Measurements from ENCODE around the gene IMMP2L. TPM values are rescaled to one million over a fixed set of nuclear protein-coding genes. Genes with fewer than 3 reads are reported as not detected.
A peak's percentile ranks its signal among the peaks of the same experiment; 100 is the strongest.

Gene IMMP2L
- total RNA-seq, 1 donor from 2014 or later: 29.7 TPM

DNA sequence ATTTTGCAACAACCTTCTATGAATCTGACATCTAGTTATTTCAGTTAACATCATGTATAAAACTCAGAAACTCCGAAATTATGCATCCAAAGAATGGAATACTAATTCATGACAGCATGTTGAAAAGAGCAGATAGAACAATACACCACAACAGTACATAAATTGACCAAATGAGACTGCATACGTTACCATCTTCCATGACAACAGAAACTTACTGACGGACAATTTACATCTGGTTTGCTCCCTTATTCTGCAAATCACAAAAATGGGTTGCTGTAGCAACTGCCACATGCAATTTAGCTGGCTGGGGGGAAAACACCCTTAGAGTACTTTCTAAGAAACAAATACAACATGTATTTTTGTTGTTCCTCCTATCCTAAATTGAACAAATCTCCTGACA is 457.0 kb downstream of the IMMP2L start:
- TF ChIP-seq, protein P1, sequence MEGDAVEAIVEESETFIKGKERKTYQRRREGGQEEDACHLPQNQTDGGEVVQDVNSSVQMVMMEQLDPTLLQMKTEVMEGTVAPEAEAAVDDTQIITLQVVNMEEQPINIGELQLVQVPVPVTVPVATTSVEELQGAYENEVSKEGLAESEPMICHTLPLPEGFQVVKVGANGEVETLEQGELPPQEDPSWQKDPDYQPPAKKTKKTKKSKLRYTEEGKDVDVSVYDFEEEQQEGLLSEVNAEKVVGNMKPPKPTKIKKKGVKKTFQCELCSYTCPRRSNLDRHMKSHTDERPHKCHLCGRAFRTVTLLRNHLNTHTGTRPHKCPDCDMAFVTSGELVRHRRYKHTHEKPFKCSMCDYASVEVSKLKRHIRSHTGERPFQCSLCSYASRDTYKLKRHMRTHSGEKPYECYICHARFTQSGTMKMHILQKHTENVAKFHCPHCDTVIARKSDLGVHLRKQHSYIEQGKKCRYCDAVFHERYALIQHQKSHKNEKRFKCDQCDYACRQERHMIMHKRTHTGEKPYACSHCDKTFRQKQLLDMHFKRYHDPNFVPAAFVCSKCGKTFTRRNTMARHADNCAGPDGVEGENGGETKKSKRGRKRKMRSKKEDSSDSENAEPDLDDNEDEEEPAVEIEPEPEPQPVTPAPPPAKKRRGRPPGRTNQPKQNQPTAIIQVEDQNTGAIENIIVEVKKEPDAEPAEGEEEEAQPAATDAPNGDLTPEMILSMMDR (IDR thresholded peaks at IDR 0.05; ENCODE audit: unreplicated experiment): no peak
- Mint-ChIP-seq H3K4me1 (ENCODE audit: low read depth) (peaks cover 14% of the 10 kb centered on the region), H3K4me3 (ENCODE audit: low read depth) (no peak overlapping the region), H3K27me3 (no peaks in the 10 kb centered on the region), H3K9me3 (ENCODE audit: low read depth) (peaks cover 3% of the 10 kb centered on the region), H3K36me3 (ENCODE audit: insufficient read depth) (no peaks in the 10 kb centered on the region), H3K27ac (no peak overlapping the region)
- no peak for DNase-seq (ENCODE audit: low spot score, unreplicated experiment)

DNA sequence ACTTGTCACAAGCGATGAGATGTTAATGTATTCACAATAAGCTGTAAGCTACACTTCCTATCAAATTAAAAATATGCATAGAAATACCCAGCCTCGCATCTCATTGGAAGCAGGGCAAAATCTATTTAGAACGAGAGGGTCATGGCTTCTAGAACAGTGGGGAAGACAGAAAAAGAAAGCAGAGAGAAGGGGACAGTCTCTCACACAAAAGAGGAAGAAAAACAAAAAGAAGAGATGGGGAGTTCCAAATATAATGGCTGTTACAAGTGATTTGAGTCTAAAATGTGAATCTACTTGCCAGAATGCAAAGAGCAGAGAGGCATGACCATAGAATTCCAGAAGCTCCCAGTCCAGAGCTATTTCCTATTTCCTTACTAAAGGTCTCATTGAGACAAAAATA is 457.6 kb downstream of the IMMP2L start:
- Mint-ChIP-seq H3K4me3 (ENCODE audit: low read depth) (no peak overlapping the region), H3K9me3 (ENCODE audit: low read depth) (peaks cover 3% of the 10 kb centered on the region), H3K4me1 (ENCODE audit: low read depth) (peaks cover 14% of the 10 kb centered on the region), H3K27ac (no peak overlapping the region), H3K36me3 (ENCODE audit: insufficient read depth) (no peaks in the 10 kb centered on the region), H3K27me3 (no peaks in the 10 kb centered on the region)
- TF ChIP-seq, protein P1 (IDR thresholded peaks at IDR 0.05; ENCODE audit: unreplicated experiment): no peak
- no peak for DNase-seq (ENCODE audit: low spot score, unreplicated experiment)

DNA sequence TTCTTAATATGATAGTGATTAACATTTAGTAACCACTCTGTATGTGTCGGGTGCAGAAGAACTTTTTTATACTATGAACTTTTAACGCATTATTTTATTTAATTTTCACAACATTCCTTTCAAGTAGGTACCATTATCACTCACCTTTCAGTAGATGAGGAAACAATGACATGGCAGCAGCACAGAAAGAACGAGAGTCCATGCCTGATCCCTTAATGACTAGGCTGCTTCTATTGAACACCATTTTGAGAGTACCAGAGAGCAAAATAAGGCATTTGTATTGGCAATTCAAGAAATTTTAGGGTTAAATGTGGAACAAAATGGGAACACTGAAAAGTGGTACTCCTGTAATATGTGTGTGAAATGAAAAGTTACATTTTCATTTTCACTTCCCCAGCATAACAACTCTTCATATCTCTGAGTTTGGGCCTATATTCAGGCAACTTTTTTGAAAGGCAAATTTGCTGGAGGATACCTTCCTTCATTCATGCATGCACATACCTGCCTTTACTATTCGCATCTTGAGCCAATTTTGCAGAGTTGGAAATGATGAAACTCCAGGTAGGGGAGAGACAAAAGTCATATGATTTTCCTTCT is 458.5 kb downstream of the IMMP2L start:
- peaks cover 14% of the 10 kb centered on the region for H3K4me1 Mint-ChIP-seq (ENCODE audit: low read depth)
- no peak overlapping the region for H3K27ac Mint-ChIP-seq
- TF ChIP-seq, protein P1 (IDR thresholded peaks at IDR 0.05; ENCODE audit: unreplicated experiment): no peak
- peaks cover 3% of the 10 kb centered on the region for H3K9me3 Mint-ChIP-seq (ENCODE audit: low read depth)
- H3K27me3 Mint-ChIP-seq: no peaks in the 10 kb centered on the region
- H3K4me3 Mint-ChIP-seq (ENCODE audit: low read depth): no peak overlapping the region
- H3K36me3 Mint-ChIP-seq (ENCODE audit: insufficient read depth): no peaks in the 10 kb centered on the region
- DNase-seq (ENCODE audit: low spot score, unreplicated experiment): no peak

DNA sequence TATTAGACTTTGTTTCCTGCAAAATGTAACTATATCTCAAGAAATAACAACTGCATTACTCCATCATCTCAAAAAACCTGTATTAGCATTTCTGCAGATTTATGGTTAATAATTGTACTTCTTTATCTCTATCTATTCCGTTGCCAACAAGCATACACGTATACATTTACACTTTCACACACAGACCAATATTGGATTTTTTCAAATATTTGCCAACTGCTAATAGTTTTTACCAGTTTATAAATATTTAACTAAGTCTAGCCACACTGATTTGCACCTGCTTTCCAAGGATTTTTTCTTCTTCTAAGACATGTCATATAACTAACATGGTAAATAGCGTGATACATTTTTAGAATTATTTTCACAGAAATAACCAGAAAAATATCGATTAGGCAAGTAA is 459.2 kb downstream of the IMMP2L start:
- Mint-ChIP-seq H3K36me3 (ENCODE audit: insufficient read depth) (no peaks in the 10 kb centered on the region), H3K9me3 (ENCODE audit: low read depth) (peaks cover 3% of the 10 kb centered on the region), H3K27ac (no peak overlapping the region), H3K4me3 (ENCODE audit: low read depth) (no peak overlapping the region), H3K27me3 (no peaks in the 10 kb centered on the region), H3K4me1 (ENCODE audit: low read depth) (peaks cover 19% of the 10 kb centered on the region)
- TF ChIP-seq, protein P1 (IDR thresholded peaks at IDR 0.05; ENCODE audit: unreplicated experiment): no peak
- no peak for DNase-seq (ENCODE audit: low spot score, unreplicated experiment)

DNA sequence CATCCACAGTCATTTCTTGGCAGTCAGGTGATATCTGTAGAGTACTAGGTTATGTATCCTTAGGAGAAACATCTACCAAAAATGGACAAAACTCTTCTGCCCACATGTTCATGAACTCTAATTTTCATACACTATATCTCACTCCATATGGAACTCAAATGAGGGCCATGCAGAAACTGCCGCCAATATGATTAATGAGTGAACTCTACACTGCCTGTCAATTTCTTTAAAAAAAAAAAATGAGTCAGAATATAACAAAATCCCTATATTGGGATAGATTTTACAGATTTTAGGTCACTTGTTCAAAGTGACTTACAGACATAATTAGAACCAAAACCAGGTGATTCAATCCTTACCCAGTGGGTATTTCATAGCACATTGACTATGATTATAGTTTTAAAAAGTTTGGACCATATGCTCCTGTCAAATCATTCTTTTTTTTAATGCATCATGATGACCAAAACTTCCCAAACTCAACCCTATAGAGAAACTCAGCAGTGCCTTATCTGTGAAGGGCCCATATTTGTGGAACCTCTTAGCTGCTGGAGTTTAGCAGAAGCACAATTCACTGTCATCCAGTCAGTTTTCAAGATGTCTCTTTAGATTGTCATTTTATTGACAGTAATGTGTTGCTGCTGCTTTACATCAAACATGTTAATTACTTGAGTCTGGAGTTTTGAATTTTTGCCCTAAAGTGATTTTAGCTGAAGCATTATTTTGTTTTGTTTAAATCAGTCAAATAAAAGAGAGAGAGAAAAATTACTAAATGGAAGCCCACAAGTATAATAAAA is 460.2 kb downstream of the IMMP2L start:
- Mint-ChIP-seq H3K27me3 (no peaks in the 10 kb centered on the region), H3K36me3 (ENCODE audit: insufficient read depth) (no peaks in the 10 kb centered on the region), H3K9me3 (ENCODE audit: low read depth) (peaks cover 3% of the 10 kb centered on the region), H3K27ac (peak overlapping the region; percentile 29), H3K4me3 (ENCODE audit: low read depth) (no peak overlapping the region), H3K4me1 (ENCODE audit: low read depth) (peaks cover 23% of the 10 kb centered on the region)
- TF ChIP-seq, protein P1 (IDR thresholded peaks at IDR 0.05; ENCODE audit: unreplicated experiment): no peak
- DNase-seq (ENCODE audit: low spot score, unreplicated experiment): no peak

All from progenitor cell of endocrine pancreas (in vitro differentiated cells).